HepG2 (cell line): ENCODE results near the gene IMPDH1. TPM values are rescaled to one million over a fixed set of nuclear protein-coding genes. Genes with fewer than 3 reads are reported as not detected.
A peak's percentile ranks its signal among the peaks of the same experiment; 100 is the strongest.

Experiments used
- ELF3 ChIP-seq: IDR thresholded peaks from 2 replicates; pipeline ENCODE4 v1.6.1; 2016; ENCODE audit warnings: missing genetic modification reagents, missing compliant biosample characterization
- FOXA3 ChIP-seq: IDR thresholded peaks from 2 replicates; pipeline ENCODE4 v1.6.1; 2016; ENCODE audit warnings: missing genetic modification reagents, missing compliant biosample characterization
- FOXO1 ChIP-seq: sonication (generic); formaldehyde crosslinking; IDR thresholded peaks from 2 replicates; pipeline ENCODE4 v1.4.0; 2020; ENCODE audit warnings: missing genetic modification reagents
- HOXA7 ChIP-seq: sonication (generic); formaldehyde crosslinking; IDR thresholded peaks from 2 replicates; pipeline ENCODE4 v1.8.1; 2022; ENCODE audit warnings: mild to moderate bottlenecking, missing genetic modification reagents, moderate library complexity
- KDM5B ChIP-seq: sonication (generic); formaldehyde crosslinking; IDR thresholded peaks from 2 replicates; pipeline ENCODE4 v1.4.0; 2020; ENCODE audit warnings: missing genetic modification reagents, mild to moderate bottlenecking, borderline replicate concordance
- REL ChIP-seq: sonication (generic); formaldehyde crosslinking; conservative IDR thresholded peaks from 2 replicates; pipeline ENCODE4 v1.8.0; 2022; ENCODE audit warnings: mild to moderate bottlenecking, missing genetic modification reagents, moderate library complexity
- USF2 ChIP-seq, 2 experiments: sonication (generic) in 1 of 2; formaldehyde crosslinking in 1 of 2; IDR thresholded peaks; 2 replicates each; pipeline versions ENCODE4 v1.5.1 to v1.6.1; 2011 to 2020; ENCODE audit warnings: borderline replicate concordance in 1 of 2, low read depth in 1 of 2, low read length in 1 of 2, mild to moderate bottlenecking in 1 of 2, missing genetic modification reagents in 1 of 2, moderate library complexity in 1 of 2
- ZEB1 ChIP-seq: IDR thresholded peaks from 2 replicates; pipeline ENCODE4 v1.6.1; 2012; ENCODE audit warnings: mild to moderate bottlenecking, low read depth, inconsistent platforms; ENCODE audit not compliant: insufficient replicate concordance
- ZSCAN9 ChIP-seq: IDR thresholded peaks from 2 replicates; pipeline ENCODE4 v1.6.1; 2016; ENCODE audit warnings: borderline replicate concordance
- polyA plus RNA-seq, 8 experiments: library from polyadenylated mRNA; depleted of rRNA in 3 of 8; stranded (reverse) in 7 of 8; unstranded in 1 of 8; fragments of >200 nt; fragmentation: Illumina TruSeq in 4 of 8; extraction: Trizol in 4 of 8; gene quantifications; 2 replicates each; pipeline versions ENCODE4 v1.2.1 to v1.2.3, GENCODE V29; 2011 to 2016; ENCODE audit warnings: low read depth in 4 of 8, missing spikeins in 1 of 8, mixed read lengths in 1 of 8; ENCODE audit not compliant: insufficient read depth in 1 of 8
- total RNA-seq, 5 experiments: library from RNA; depleted of rRNA; stranded (reverse); fragments of >200 nt; fragmentation: Illumina TruSeq; extraction: Trizol; gene quantifications; 2 replicates each; pipeline ENCODE4 v1.2.3, GENCODE V29; 2016; ENCODE audit warnings: low read depth in 1 of 5
- TF ChIP-seq, protein P1 (sequence below): IDR thresholded peaks from 2 replicates; pipeline ENCODE4 v1.4.0; 2020; ENCODE audit warnings: mild to moderate bottlenecking, missing genetic modification reagents
- TF ChIP-seq, protein P2 (sequence below): sonication (generic); formaldehyde crosslinking; IDR thresholded peaks from 2 replicates; pipeline ENCODE4 v1.5.0; 2020; ENCODE audit warnings: mild to moderate bottlenecking, missing genetic modification reagents
- TF ChIP-seq, protein P3 (sequence below): fragments of 450-650 bp; IDR thresholded peaks from 2 replicates; pipeline ENCODE4 v1.6.1; 2017

Gene IMPDH1
- total and polyA plus RNA-seq, 2 of the 13 experiments (the other 11 are each of a cell fraction or from before 2014, with no cell fraction given): 22.8 to 34.0 TPM

DNA sequence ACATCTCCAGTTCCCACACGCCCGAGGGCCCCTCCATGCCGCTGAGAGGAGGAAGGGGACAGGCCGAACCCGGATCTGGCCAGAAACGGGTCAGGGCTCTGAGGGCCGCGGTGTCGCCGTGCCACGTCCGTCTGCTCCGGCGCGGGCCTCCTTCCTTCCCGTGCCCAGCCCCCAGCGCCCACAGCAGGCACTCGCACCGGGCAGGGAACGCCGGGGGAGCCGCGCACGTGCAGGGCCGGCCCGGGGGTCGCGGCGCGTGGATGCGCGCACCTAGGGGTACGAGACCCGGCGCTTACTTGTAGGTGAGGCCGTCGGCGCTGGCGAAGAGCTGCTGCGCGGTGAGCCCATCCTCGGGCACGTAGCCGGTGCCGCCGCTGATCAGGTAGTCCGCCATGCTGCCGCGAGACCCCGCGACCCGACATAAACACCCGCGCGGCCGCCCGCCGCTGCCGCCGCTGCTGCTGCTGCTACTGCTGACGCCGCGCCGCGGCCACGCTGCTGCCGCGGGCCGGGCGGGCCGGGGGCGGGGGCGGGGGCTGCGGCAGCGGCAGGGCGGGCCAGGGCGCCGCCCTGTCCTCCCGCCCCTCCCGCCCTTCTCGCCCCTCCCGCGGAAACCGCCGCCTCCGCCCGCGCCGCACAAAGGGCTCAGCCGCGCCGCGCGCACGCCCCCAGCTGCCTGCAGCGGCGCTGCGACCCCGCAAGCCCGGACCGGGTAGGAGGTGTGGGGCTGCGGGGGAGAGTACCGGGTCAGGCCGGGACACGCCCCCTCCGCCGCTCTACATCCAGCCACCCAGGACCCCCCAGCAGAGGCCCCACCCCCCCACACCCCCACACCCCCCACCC lies 4.1 kb downstream of the IMPDH1 start (continued):
- TF ChIP-seq FOXO1: no peak
- peak; percentile 50; the same call in 1 of the 2 replicates for TF ChIP-seq KDM5B (CRISPR knock-in tag)
- no peak for TF ChIP-seq ZEB1
- TF ChIP-seq, protein P1, sequence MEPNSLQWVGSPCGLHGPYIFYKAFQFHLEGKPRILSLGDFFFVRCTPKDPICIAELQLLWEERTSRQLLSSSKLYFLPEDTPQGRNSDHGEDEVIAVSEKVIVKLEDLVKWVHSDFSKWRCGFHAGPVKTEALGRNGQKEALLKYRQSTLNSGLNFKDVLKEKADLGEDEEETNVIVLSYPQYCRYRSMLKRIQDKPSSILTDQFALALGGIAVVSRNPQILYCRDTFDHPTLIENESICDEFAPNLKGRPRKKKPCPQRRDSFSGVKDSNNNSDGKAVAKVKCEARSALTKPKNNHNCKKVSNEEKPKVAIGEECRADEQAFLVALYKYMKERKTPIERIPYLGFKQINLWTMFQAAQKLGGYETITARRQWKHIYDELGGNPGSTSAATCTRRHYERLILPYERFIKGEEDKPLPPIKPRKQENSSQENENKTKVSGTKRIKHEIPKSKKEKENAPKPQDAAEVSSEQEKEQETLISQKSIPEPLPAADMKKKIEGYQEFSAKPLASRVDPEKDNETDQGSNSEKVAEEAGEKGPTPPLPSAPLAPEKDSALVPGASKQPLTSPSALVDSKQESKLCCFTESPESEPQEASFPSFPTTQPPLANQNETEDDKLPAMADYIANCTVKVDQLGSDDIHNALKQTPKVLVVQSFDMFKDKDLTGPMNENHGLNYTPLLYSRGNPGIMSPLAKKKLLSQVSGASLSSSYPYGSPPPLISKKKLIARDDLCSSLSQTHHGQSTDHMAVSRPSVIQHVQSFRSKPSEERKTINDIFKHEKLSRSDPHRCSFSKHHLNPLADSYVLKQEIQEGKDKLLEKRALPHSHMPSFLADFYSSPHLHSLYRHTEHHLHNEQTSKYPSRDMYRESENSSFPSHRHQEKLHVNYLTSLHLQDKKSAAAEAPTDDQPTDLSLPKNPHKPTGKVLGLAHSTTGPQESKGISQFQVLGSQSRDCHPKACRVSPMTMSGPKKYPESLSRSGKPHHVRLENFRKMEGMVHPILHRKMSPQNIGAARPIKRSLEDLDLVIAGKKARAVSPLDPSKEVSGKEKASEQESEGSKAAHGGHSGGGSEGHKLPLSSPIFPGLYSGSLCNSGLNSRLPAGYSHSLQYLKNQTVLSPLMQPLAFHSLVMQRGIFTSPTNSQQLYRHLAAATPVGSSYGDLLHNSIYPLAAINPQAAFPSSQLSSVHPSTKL (CRISPR knock-in tag): no peak
- no peak for TF ChIP-seq ELF3 (CRISPR knock-in tag)
- TF ChIP-seq HOXA7 (CRISPR knock-in tag): no peak
- TF ChIP-seq, protein P2, sequence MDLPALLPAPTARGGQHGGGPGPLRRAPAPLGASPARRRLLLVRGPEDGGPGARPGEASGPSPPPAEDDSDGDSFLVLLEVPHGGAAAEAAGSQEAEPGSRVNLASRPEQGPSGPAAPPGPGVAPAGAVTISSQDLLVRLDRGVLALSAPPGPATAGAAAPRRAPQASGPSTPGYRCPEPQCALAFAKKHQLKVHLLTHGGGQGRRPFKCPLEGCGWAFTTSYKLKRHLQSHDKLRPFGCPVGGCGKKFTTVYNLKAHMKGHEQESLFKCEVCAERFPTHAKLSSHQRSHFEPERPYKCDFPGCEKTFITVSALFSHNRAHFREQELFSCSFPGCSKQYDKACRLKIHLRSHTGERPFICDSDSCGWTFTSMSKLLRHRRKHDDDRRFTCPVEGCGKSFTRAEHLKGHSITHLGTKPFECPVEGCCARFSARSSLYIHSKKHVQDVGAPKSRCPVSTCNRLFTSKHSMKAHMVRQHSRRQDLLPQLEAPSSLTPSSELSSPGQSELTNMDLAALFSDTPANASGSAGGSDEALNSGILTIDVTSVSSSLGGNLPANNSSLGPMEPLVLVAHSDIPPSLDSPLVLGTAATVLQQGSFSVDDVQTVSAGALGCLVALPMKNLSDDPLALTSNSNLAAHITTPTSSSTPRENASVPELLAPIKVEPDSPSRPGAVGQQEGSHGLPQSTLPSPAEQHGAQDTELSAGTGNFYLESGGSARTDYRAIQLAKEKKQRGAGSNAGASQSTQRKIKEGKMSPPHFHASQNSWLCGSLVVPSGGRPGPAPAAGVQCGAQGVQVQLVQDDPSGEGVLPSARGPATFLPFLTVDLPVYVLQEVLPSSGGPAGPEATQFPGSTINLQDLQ (CRISPR knock-in tag): no peak
- no peak for TF ChIP-seq REL (CRISPR knock-in tag)
- TF ChIP-seq USF2 (IDR thresholded peaks at IDR 0.05; ENCODE audit: low read depth, low read length): no peak
- TF ChIP-seq USF2 (CRISPR knock-in tag; IDR thresholded peaks at IDR 0.05; ENCODE audit: borderline replicate concordance): no peak
- no peak for TF ChIP-seq ZSCAN9 (CRISPR knock-in tag)
- TF ChIP-seq, protein P3, sequence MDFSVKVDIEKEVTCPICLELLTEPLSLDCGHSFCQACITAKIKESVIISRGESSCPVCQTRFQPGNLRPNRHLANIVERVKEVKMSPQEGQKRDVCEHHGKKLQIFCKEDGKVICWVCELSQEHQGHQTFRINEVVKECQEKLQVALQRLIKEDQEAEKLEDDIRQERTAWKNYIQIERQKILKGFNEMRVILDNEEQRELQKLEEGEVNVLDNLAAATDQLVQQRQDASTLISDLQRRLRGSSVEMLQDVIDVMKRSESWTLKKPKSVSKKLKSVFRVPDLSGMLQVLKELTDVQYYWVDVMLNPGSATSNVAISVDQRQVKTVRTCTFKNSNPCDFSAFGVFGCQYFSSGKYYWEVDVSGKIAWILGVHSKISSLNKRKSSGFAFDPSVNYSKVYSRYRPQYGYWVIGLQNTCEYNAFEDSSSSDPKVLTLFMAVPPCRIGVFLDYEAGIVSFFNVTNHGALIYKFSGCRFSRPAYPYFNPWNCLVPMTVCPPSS: no peak
- no peak for TF ChIP-seq FOXA3 (CRISPR knock-in tag)
